Neural cell (in vitro differentiated cells): ENCODE measurements around the gene LZTR1.

Source experiments
- CTCF ChIP-seq: fragments of 450-650 bp; IDR thresholded peaks from 2 replicates; pipeline ENCODE4 v1.5.1; 2014; ENCODE audit warnings: antibody characterized with exemption, mild to moderate bottlenecking, moderate library complexity; ENCODE audit not compliant: poor library complexity, severe bottlenecking
- EP300 ChIP-seq: fragments of 450-650 bp; conservative IDR thresholded peaks from 2 replicates; pipeline ENCODE4 v1.6.1; 2014; ENCODE audit warnings: antibody characterized with exemption, mild to moderate bottlenecking, moderate library complexity; ENCODE audit not compliant: poor library complexity, severe bottlenecking

- TF ChIP-seq CTCF (no peak), EP300 (no peak)
Observed at GRCh38 chr22:21047730-21048129, 65.6 kb downstream of the LZTR1 start.
